Panc1 (cell line): Measurements from ENCODE around the gene MRGPRD. TPM values are rescaled to one million over a fixed set of nuclear protein-coding genes. Genes with fewer than 3 reads are reported as not detected.

ENCODE experiments used
- ATAC-seq: fragments of 200-7000 bp; cut with Tn5 transposase; 2 replicates; pipeline ENCODE4 v1.9.1; 2020; ENCODE audit warnings: mild to moderate bottlenecking, moderate library complexity
- BruUV-seq: library from RNA; stranded (reverse); fragments of 400-500 nt; replicated peaks from 2 replicates; lab custom pipeline; 2021; lab: Mats Ljungman, UMichigan
- CTCF ChIA-PET: fragments of 300-600 bp; sonication (Branson Sonifier 250); formaldehyde crosslinking; loops from one replicate; lab custom pipeline; 2022; ENCODE audit warnings: antibody characterized with exemption; lab: Charles Lee
- POLR2A ChIA-PET: fragments of 300-600 bp; sonication (Branson Sonifier 250); formaldehyde crosslinking; loops from one replicate; lab custom pipeline; 2022; ENCODE audit warnings: antibody characterized with exemption; lab: Charles Lee
- DNase-seq: peaks from one replicate; pipeline ENCODE4 v3.0.0-alpha.2; 2010; ENCODE audit warnings: low read depth, low spot score
- H3K27ac ChIP-seq: 2 replicates; pipeline ENCODE4 v1.5.1; 2011; ENCODE audit warnings: mild to moderate bottlenecking, low read length, inconsistent platforms
- H3K27me3 ChIP-seq: fragments of 200-500 bp; sonication (Bioruptor generic); 2 replicates; pipeline ENCODE4 v1.6.0; 2014; ENCODE audit warnings: low read length, inconsistent platforms; ENCODE audit not compliant: control insufficient read depth, insufficient read depth
- H3K36me3 ChIP-seq: fragments of 200-500 bp; sonication (Bioruptor generic); 2 replicates; pipeline ENCODE4 v1.5.1; 2014; ENCODE audit warnings: inconsistent platforms, mild to moderate bottlenecking, low read length, moderate library complexity; ENCODE audit not compliant: control insufficient read depth, insufficient read depth
- H3K4me1 ChIP-seq: 2 replicates; pipeline ENCODE4 v1.5.1; 2011; ENCODE audit warnings: inconsistent platforms, mild to moderate bottlenecking, low read length, moderate library complexity; ENCODE audit not compliant: control insufficient read depth, insufficient read depth
- H3K4me3 ChIP-seq, 2 experiments: 2 replicates each; pipeline ENCODE4 v1.5.1; 2011 to 2012; ENCODE audit warnings: low read depth in 2 of 2, low read length in 2 of 2, mild to moderate bottlenecking in 2 of 2, inconsistent platforms in 1 of 2, moderate library complexity in 1 of 2
- H3K9me3 ChIP-seq: fragments of 200-500 bp; sonication (Bioruptor generic); 2 replicates; pipeline ENCODE4 v1.5.1; 2014; ENCODE audit warnings: low read depth, mild to moderate bottlenecking, inconsistent platforms, low read length, moderate library complexity; ENCODE audit not compliant: control insufficient read depth, insufficient read depth
- CTCF ChIP-seq: fragments of 450-650 bp; IDR thresholded peaks from 2 replicates; pipeline ENCODE4 v1.5.1; 2017; ENCODE audit warnings: mild to moderate bottlenecking
- POLR2AphosphoS5 ChIP-seq: IDR thresholded peaks from 2 replicates; pipeline ENCODE4 v1.6.1; 2012; ENCODE audit warnings: mild to moderate bottlenecking, low read depth, low read length, moderate library complexity
- REST ChIP-seq, 2 experiments: IDR thresholded peaks; 2 replicates each; pipeline ENCODE4 v1.6.1; 2011 to 2012; ENCODE audit warnings: low read depth in 2 of 2, control low read depth in 1 of 2, low read length in 1 of 2, mild to moderate bottlenecking in 1 of 2, moderate library complexity in 1 of 2; ENCODE audit not compliant: insufficient read depth in 1 of 2
- SIN3A ChIP-seq: IDR thresholded peaks from 2 replicates; pipeline ENCODE4 v1.6.1; 2012; ENCODE audit warnings: low read depth, mild to moderate bottlenecking, low read length, moderate library complexity, borderline replicate concordance; ENCODE audit not compliant: insufficient read depth
- TCF7L2 ChIP-seq: IDR thresholded peaks from 2 replicates; pipeline ENCODE4 v1.6.1; 2011; ENCODE audit warnings: mild to moderate bottlenecking, low read depth, low read length, inconsistent platforms
- in situ Hi-C: cut with HindIII; loops from 2 replicates; pipeline ENCODE4 v1.10.0; 2016; ENCODE audit warnings: low sequenced_read_pairs, low pct_unique_long_range_greater_than_20kb
- intact Hi-C: fragments of 100-400 bp; cut with micrococcal nuclease; formaldehyde crosslinking; loops from one replicate; pipeline ENCODE4 v1.10.0; 2022; ENCODE audit not compliant: unreplicated experiment
- total RNA-seq: library from RNA; stranded (reverse); gene quantifications from one replicate; pipeline ENCODE4 v1.2.1, GENCODE V29; 2021; ENCODE audit not compliant: unreplicated experiment

The MRGPRD gene
- total RNA-seq, 1 experiment from 2014 or later, result not detected

GRCh38 chr11:68933605-68934320 lies 47.0 kb downstream of the MRGPRD start:
- peaks cover 3% of the 10 kb centered on the region; the same call in 1 of the 2 replicates for H3K36me3 ChIP-seq
- in situ Hi-C loops, result no loop called here

GRCh38 chr11:68932933-68933577 lies 47.7 kb downstream of the MRGPRD start:
- no peaks in the 10 kb centered on the region for H3K27me3 ChIP-seq
- no peak overlapping the region for H3K4me3 ChIP-seq
- H3K36me3 ChIP-seq, result peaks cover 3% of the 10 kb centered on the region; the same call in 1 of the 2 replicates
- DNase-seq, result no peak
- ChIA-PET CTCF (no interaction called here), POLR2A (no interaction called here)
- ATAC-seq, result no peak
- intact Hi-C loops (no loop called here), in situ Hi-C loops (no loop called here)
- H3K27ac ChIP-seq, result no peak overlapping the region
- H3K9me3 ChIP-seq, result no peaks in the 10 kb centered on the region
- no peak for TF ChIP-seq REST (IDR thresholded peaks at IDR 0.05; ENCODE audit: insufficient read depth in 1 of 2, low read depth in 2 of 2, low read length in 1 of 2)
- TF ChIP-seq SIN3A, result no peak
- TF ChIP-seq CTCF, result no peak
- TF ChIP-seq POLR2AphosphoS5, result no peak
- H3K4me1 ChIP-seq, result no peaks in the 10 kb centered on the region
- BruUV-seq, result no TSS peak

More at GRCh38 chr11:68933605-68934320, 47.0 kb downstream of the MRGPRD start:
- no TSS peak for BruUV-seq
- Histone ChIP-seq H3K9me3 (no peaks in the 10 kb centered on the region), H3K4me3 (no peak overlapping the region), H3K27me3 (no peaks in the 10 kb centered on the region), H3K27ac (no peak overlapping the region), H3K4me1 (no peaks in the 10 kb centered on the region)
- POLR2A ChIA-PET, result no interaction called here
- ATAC-seq (no peak), DNase-seq (no peak)
- TF ChIP-seq TCF7L2 (no peak), SIN3A (no peak), POLR2AphosphoS5 (no peak), REST (IDR thresholded peaks at IDR 0.05; ENCODE audit: insufficient read depth in 1 of 2, low read depth in 2 of 2, low read length in 1 of 2) (no peak), CTCF (no peak)
- intact Hi-C loops, result no loop called here
- CTCF ChIA-PET, result no interaction called here
